GM19025 (cell line): ENCODE data around the gene CLSTN1.
"Not testable (repeated sequence)": the region's sequence is repeated elsewhere in the genome, so short reads cannot be mapped to it uniquely, and the experiment has no call there.

Source experiments
- ATAC-seq: cut with Tn5 transposase; IDR thresholded peaks from one replicate; pipeline ENCODE4 v1.9.1; 2021; ENCODE audit warnings: mild to moderate bottlenecking, low read depth, moderate library complexity; ENCODE audit not compliant: unreplicated experiment

CLSTN1 gene

GRCh38 chr1:9768983-9769382 lies 54.8 kb downstream of the CLSTN1 start:
- ATAC-seq: no peak

GRCh38 chr1:9767964-9768668 lies 55.6 kb downstream of the CLSTN1 start:
- no peak for ATAC-seq

- no peak for ATAC-seq
Measured at GRCh38 chr1:9766759-9767442, 56.9 kb downstream of the CLSTN1 start.

- no peak for ATAC-seq
Measured at GRCh38 chr1:9764550-9764949, 59.2 kb downstream of the CLSTN1 start.

- no peak for ATAC-seq
Measured at GRCh38 chr1:9763914-9764313, 59.9 kb downstream of the CLSTN1 start.

- not testable (repeated sequence) for ATAC-seq
Measured at GRCh38 chr1:9762446-9762845, 61.3 kb downstream of the CLSTN1 start.

- no peak for ATAC-seq
Measured at GRCh38 chr1:9761855-9762254, 61.9 kb downstream of the CLSTN1 start.

- ATAC-seq: no peak
Measured at GRCh38 chr1:9760824-9761223, 62.9 kb downstream of the CLSTN1 start.

GRCh38 chr1:9759939-9760338 lies 63.8 kb downstream of the CLSTN1 start:
- ATAC-seq: no peak

GRCh38 chr1:9758559-9759121 lies 65.1 kb downstream of the CLSTN1 start:
- ATAC-seq: no peak

- ATAC-seq: no peak
Measured at GRCh38 chr1:9755441-9755995, 68.2 kb downstream of the CLSTN1 start.

- ATAC-seq: no peak
Measured at GRCh38 chr1:9753121-9753531, 70.6 kb downstream of the CLSTN1 start.

GRCh38 chr1:9751971-9752370 lies 71.8 kb downstream of the CLSTN1 start:
- no peak for ATAC-seq

GRCh38 chr1:9749361-9749760 lies 74.4 kb downstream of the CLSTN1 start:
- ATAC-seq: no peak

GRCh38 chr1:9748391-9748790 lies 75.4 kb downstream of the CLSTN1 start:
- ATAC-seq: not testable (repeated sequence)

GRCh38 chr1:9746651-9747050 lies 77.1 kb downstream of the CLSTN1 start:
- no peak for ATAC-seq

- ATAC-seq: no peak
Measured at GRCh38 chr1:9746211-9746610, 77.6 kb downstream of the CLSTN1 start.

- ATAC-seq: no peak
Measured at GRCh38 chr1:9744106-9744799, 79.5 kb downstream of the CLSTN1 start.

- no peak for ATAC-seq
Measured at GRCh38 chr1:9737671-9738070, 86.1 kb downstream of the CLSTN1 start.

- ATAC-seq: no peak
Measured at GRCh38 chr1:9737057-9737456, 86.7 kb downstream of the CLSTN1 start.

- no peak for ATAC-seq
Measured at GRCh38 chr1:9736241-9736640, 87.5 kb downstream of the CLSTN1 start.
